ENCODE data around the gene RNU1-4.
"Not testable (repeated sequence)": the region's sequence is repeated elsewhere in the genome, so short reads cannot be mapped to it uniquely, and the experiment has no call there.

RNU1-4 gene

DNA sequence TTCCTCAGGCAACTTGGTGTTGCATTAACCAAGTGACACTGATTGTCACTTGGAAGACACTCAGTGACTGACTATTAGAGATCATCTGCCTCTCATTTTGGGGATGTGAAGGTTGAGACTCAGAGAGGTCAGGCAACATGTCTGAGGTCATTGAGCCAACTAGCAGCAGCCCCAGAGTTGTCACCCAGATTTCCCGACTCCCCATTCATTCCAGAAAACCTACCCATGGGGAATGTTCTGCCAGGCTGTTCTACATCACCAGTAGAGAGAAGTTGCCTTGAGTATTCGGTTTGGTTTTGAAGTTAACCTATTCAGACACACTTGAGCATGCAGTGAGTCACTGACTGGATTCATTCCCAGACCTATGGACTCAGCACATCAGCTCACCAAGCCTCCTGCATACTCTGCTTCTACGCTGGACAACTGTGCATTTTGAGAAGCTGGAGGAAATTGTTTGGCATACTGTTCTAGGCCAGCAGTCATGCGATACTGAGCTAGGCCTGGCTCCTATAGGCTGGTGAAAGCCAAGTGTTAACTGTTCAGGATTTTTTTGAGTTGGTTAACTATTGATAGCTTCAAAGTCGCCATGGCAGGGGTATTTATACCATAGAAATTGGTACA is 29.9 kb downstream of the RNU1-4 start:
- DNase-seq (ENCODE audit: low read depth), result not testable (repeated sequence)

DNA sequence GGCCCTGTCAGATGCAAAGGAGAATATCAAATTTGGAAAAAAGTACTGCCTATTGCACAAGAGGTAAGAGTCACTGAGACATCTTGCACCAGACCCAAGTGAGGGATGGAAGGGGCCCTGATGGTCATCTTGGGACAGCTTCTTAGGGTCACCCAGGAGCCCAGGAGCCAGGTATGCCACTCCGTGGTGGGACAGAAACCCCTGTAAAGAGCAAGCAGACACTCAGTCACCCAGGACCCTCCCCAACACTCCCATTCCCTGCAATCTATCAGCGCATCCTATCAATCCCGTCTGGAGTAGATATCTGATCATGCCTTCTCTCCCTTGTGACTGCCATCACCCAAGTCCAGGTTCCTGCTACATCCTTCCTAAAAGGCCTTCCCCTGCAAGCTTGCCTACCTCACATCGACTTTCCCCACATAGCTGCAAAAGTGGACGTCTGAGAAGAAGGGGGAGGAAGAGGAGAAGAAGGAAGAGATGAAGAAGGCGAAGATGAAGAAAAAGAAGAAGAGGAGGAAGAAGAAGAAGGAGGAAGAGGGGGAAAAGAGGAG is 30.7 kb downstream of the RNU1-4 start:
- not testable (repeated sequence) for DNase-seq (ENCODE audit: low read depth)

DNA sequence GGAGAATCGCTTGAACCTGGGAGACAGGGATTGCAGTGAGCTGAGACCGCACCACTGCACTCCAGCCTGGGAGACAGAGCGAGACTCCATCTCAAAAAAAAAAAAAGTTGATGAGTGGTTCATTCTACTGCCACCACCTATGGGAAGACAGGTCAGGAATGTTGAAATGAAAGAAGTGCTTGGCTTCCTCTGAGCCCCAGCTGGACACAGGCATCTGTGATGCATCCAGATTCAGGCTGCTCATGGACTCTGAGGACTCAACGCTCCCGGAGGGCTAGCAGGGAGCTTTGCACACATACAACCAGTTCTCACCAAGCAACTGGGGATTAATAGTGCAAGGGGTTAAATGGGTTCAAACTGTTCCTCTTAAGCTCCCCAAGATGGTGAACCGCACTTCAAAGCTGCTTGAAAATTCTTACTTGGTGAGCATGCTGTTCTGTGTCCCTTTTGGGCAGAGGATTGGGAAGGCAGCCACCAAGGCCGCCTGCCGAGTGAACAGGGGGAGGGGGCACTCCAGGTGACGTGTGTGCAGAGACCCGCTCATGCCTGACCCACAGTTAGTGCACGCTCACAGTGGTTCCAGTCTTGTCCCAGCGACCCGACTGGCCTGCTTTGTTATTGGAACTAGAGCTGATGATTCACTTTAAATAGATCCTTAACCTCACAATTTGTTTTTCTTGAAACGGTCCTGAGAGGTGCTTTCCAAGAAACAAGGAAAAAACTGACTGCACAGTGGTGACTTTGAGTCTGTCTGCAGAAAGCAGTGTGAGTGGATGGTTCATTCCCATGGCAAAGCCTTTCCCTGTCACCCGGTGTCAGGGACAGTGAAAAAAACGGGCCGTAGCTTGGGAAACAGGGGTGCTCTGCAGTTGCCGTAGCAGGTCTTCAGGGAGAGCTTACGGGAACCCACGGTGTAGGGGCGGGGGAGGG is 32.2 kb downstream of the RNU1-4 start:
- DNase-seq (ENCODE audit: low read depth), result not testable (repeated sequence)

DNA sequence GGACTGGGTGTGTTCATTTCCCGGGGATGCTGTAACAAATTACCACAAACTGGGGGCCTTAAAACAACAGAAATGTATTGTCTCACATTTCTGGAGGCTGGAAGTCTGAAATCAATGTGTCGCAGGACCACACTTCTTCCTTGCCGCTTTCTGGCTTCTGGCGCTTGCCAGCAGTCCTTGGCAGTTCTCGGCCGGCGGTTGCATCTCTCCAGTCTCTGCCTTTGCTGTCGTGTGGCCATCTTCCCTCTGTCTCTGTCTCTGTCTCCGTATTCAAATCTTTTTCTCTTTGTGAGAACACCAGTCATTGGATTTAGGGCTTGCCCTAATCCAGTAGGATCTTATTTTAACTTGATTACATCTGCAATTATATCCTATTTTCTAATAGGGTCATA is 32.9 kb downstream of the RNU1-4 start:
- not testable (repeated sequence) for DNase-seq (ENCODE audit: low read depth)

DNA sequence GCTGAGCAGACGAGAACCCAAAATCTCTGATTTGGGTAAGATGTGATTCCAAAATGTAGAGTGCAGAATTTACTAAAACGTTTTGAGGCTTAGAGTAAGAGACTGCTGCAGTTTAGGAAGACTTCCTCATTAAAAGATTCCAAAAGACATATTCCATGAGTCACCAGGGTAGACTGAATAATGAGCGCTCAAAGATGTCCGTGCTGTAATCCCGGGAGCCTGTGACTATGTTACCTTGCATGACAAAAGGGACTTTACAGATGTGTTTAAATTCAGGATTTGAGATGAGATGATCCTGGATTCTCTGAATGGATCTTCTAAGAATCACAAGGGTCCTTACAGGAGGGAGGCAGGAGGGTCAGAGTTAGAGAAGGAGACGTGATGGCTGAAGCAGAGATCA is 33.4 kb downstream of the RNU1-4 start:
- not testable (repeated sequence) for DNase-seq (ENCODE audit: low read depth)

DNA sequence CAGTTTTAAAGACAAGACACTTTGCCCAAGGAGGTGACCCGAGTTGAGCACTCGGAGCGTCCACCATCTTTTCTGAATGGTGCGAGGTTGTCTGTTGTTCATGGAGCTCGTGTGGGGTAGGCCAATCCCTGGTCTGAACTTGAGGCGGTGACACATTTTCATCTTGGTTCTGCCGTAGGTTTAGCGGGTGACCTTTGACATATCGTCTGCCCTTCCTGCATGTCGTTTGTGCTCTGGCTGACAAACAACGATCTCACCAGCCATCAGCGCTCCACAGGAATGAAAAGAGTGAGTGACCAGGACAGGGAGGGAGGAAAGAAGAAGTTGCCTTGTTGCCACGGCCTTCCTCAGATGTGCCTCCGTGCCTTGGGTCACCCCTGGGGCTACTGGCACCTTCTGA is 34.5 kb downstream of the RNU1-4 start:
- DNase-seq (ENCODE audit: low read depth), result not testable (repeated sequence)

DNA sequence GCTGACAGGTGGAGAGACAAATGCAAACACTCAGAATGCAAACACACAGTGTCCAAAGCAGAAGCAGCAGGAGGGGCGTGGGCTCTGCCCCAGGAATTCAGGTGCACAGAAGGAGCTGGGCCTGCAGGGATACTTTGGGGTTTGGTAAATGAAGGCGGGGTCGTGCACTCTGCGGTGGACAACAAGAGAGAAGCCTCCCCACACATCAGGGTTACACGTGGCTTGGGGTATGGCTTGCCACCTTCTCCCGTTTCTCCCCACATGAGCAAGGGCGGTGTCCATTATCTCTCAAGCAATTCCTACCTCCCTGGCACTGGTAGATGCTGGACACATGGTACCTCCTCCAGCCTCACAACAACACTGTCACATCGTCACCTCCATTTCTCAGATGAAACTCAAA is 35.0 kb downstream of the RNU1-4 start:
- not testable (repeated sequence) for DNase-seq (ENCODE audit: low read depth)

DNA sequence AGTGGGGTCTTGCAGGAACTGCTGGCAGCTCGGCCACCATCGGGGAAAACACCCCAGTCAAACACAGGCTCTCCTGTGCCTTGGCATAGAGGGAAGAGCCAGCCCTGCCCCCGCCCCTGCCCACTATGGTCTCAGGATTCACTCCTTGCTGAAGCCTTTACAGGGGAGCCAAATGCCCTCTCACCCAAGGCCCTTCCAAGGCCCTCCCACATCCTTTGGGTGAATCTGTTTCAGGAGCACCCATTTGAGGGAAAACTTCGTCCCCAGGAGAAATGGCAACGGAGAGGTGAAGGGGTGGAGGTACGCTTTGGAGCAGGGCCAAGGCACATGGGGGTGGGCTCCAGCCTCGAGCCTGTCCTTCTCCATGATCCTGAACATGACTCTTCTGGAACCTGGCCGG is 35.9 kb downstream of the RNU1-4 start:
- not testable (repeated sequence) for DNase-seq (ENCODE audit: low read depth)

DNA sequence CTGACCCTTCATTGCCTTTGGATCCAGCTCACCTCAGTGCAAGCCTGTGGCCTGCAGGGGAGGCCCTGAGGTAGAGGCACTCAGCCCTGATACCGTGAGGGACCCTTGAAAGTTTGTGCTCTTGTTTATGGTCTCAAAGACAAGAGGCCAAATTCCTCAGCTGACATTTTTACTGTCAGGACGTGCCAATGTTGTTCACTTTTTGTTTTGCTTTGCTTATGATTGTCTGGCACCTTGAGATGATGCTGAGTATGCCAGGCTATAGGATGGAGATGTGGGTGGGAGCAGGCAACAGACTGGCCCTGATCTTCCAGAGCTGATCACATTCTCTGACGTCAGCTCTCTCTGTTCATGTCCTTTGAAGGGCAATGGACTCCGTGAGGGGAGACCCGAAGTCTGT is 36.5 kb downstream of the RNU1-4 start:
- not testable (repeated sequence) for DNase-seq (ENCODE audit: low read depth)

DNA sequence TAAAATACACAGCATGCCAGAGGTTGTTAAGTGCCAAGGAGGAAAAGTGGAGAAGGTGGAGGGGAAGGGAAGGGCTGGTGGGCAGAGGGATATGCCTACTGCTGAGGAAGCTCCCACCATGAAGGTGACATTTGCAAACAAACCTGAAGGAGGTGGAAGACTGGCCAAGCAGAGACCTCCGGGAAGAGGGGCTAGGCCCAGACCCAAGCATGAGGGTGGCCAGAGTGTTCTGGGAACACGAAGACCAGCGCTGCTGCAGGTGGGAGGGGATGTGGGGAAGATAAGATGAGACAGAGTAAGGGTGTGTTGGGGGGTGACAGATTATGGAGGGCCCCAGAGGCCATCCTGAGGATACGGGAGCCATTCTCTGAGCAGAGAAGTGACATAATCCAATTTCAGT is 37.5 kb downstream of the RNU1-4 start:
- DNase-seq (ENCODE audit: low read depth), result not testable (repeated sequence)

DNA sequence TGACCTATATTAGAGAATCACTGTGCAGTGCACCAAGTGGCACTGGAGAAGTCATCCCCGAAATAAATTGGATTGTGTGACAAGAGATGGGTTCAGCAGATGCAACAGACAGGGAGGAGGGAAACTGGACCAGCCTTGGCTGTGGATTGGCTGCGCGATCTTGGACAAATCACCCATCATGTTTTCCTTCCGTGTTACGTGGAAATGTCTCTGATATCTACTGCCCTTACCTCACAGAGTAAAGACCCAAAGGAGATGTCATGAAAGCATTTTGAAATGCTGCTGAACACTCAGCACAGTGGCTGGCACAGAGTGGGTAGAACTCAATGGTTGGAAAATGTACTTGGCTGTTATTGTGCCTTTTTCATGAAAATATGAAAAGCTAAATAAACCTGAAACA is 39.2 kb downstream of the RNU1-4 start:
- not testable (repeated sequence) for DNase-seq (ENCODE audit: low read depth)

DNA sequence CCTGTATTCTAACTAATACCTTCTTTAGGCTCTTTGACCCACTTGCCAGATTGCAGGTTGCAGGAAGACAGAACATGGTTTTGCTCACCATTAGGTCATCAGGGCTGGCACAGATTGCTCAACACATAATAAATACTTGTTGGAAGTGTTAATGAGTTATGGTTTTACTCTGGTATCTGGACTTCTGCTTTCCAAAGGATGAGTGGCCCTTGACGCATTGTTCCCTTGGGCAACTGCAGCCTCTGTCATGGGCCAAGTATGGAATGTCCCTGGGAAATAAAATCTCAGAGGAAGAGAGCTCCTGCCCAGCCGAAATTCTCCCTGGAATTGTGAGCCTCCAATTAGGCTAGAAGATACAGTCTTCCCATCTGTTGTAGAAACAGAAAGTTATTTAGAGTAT is 40.7 kb downstream of the RNU1-4 start:
- DNase-seq (ENCODE audit: low read depth), result not testable (repeated sequence)

DNA sequence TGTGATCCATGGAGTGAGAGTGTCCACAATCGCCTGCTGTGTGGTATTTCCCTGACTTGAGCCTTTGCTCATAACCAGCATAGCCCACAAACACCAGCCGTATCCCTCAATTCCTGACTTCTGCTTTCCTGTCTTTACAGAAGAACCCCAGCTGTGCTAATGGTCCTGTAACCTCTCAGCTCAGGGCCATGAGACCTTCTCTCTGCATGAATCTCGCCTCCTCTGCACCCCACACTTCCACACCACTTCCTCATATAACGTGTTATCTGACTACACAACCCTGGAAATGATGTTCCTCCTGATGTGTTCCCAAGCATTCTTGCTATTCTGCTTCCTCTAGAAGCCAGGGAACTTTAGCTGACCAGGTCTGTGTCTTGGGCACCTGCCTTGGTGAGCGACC is 41.3 kb downstream of the RNU1-4 start:
- DNase-seq (ENCODE audit: low read depth), result not testable (repeated sequence)

DNA sequence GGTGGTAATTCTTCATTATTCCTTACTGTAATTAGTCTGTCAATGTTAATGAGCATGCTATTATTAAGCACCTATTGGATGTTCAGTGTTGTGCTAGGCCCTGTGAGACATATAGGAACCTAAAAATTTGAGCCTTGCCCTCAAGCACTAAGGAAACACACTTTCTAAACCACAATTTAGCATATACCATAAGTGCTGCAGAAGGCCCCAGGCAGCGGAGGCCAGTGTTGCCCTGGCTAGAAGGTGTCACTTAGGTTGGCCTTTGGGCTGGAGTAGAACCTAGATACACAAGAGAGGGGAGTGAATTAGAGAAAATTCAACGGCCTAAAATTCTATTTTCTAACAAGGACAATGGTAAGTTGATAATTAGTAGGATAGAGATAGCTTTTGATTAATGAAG is 44.6 kb downstream of the RNU1-4 start:
- DNase-seq (ENCODE audit: low read depth), result not testable (repeated sequence)

DNA sequence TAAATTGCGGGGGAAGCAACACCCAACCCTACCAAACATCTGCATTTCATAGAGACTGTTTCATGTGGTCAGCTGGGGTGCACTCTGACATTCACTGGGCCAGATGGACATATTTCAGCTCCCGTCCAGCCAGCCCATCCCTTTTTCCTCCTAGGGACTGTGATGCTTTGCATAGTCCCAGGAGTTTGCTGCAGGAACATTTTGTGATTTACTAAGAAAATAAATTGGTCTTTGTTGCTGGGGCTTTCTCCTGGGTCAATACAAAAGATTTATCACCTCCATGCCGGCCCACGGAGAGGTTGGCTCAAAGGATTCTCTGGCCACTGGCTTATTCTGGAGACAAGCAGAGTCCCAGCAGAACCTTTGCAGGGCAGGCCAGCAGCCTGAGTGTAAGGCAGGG is 46.0 kb downstream of the RNU1-4 start:
- not testable (repeated sequence) for DNase-seq (ENCODE audit: low read depth)

DNA sequence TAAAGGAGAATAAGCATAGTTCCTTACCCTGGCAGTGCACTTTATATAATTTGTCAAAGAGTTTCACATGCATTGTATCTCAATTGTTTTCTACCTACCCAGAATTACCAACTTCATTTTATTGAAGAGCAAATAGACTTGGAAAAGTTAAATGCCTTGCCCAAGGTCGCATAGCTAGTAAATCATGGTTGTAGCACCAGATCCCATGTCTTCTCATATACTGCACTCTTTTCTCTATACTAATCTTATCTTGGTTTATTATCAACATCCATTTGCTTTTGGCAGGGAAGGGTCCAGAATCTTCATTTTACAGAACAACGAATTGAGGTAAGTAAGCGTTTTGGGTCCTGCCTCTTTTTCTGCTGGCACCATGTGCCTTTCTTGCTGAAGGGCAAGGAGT is 46.9 kb downstream of the RNU1-4 start:
- DNase-seq (ENCODE audit: low read depth), result not testable (repeated sequence)

DNA sequence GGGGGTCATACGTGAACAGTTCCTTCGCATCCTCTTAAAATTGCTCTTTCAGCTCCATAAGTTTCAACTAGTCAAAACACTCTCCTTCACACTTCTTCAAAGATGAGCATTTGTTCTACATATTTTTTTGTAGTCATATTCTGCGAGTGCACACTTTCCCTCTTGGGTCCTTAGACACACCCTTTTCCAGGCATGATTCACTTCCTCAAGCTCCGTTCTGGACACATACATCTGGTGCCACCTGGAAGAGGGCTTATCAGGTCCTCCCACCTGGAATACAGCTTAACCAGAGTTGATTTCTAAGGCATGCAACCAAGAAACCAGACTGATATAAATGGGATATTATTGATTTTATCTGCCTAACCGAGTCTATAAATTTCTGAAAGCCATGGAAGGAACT is 47.4 kb downstream of the RNU1-4 start:
- not testable (repeated sequence) for DNase-seq (ENCODE audit: low read depth)
